Upper lobe of left lung (tissue), 6 donors: Measurements from ENCODE around the gene IP6K3. TPM values are rescaled to one million over a fixed set of nuclear protein-coding genes. Genes with fewer than 3 reads are reported as not detected.

Experiments used
- ATAC-seq, 2 donors: fragments of 200-7000 bp; cut with Tn5 transposase; one replicate each; pipeline ENCODE4 v1.9.1; 2022; ENCODE audit warnings: mild to moderate bottlenecking in 2 of 2, moderate library complexity in 2 of 2; ENCODE audit not compliant: low FRiP score in 2 of 2
- DNase-seq, 2 donors: peaks; one replicate each; pipeline ENCODE4 v3.0.0-alpha.2; 2019 to 2020
- H3K27ac ChIP-seq, 4 donors: fragments of 200-600 bp; sonication (generic); one replicate each; pipeline ENCODE4 v1.5.1; 2016 to 2019
- H3K27me3 ChIP-seq, 4 donors: fragments of 200-600 bp; sonication (generic); one replicate each; pipeline ENCODE4 v1.5.1; 2017 to 2019
- H3K36me3 ChIP-seq, 4 donors: fragments of 200-600 bp; sonication (generic); one replicate each; pipeline ENCODE4 v1.5.1; 2016 to 2019
- H3K4me1 ChIP-seq, 4 donors: fragments of 200-600 bp; sonication (generic); one replicate each; pipeline ENCODE4 v1.5.1; 2018 to 2019
- H3K4me3 ChIP-seq, 4 donors: fragments of 200-600 bp; sonication (generic); one replicate each; pipeline ENCODE4 v1.5.1; 2017 to 2019; ENCODE audit warnings: mild to moderate bottlenecking in 2 of 4, moderate library complexity in 1 of 4
- H3K9me3 ChIP-seq, 4 donors: fragments of 200-600 bp; sonication (generic); one replicate each; pipeline ENCODE4 v1.5.1; 2018 to 2019
- CTCF ChIP-seq, 6 experiments: fragments of 450-650 bp in 4 of 6; fragments of 200-600 bp in 2 of 6; sonication (generic) in 2 of 6; IDR thresholded peaks; one replicate each; pipeline ENCODE4 v1.5.1; 2016 to 2019; ENCODE audit warnings: antibody characterized with exemption in 6 of 6
- EP300 ChIP-seq, 4 donors: sonication (generic); formaldehyde crosslinking; IDR thresholded peaks; one replicate each; pipeline ENCODE4 v1.5.1; 2017; ENCODE audit warnings: antibody characterized with exemption in 4 of 4, control low read depth in 2 of 4
- POLR2A ChIP-seq, 4 donors: fragments of 450-650 bp; IDR thresholded peaks; one replicate each; pipeline ENCODE4 v1.5.1; 2016 to 2017; ENCODE audit warnings: antibody characterized with exemption in 4 of 4, mild to moderate bottlenecking in 2 of 4
- POLR2AphosphoS5 ChIP-seq, 2 donors: sonication (generic); formaldehyde crosslinking; IDR thresholded peaks; one replicate each; pipeline ENCODE4 v1.5.1; 2017; ENCODE audit warnings: antibody characterized with exemption in 2 of 2
- WGBS, 2 donors: methylation state at CpG; one replicate each; pipeline ENCODE4 v1.1.5; 2017 to 2018; 5-methylcytosine and 5-hydroxymethylcytosine counted together
- total RNA-seq, 6 donors: library from RNA; depleted of rRNA in 4 of 6; stranded (reverse); fragments of >200 nt in 4 of 6; gene quantifications; one replicate each; pipeline versions ENCODE4 v1.1.0 to v1.2.1, GENCODE V29; 2016 to 2021
- donor health status: DM: no; HTN: no; CAD: no; lungs with moderate emphysema.
- donor health status: DM: no; HTN: yes; CAD: no; lungs with severe emphysema.

Gene IP6K3
- total RNA-seq, 6 donors from 2014 or later, result 1.9 to 11.5 (median 4.9) TPM

- Histone ChIP-seq H3K27ac (no peak overlapping the region), H3K4me3 (no peak overlapping the region), H3K4me1 (no peaks in the 10 kb centered on the region), H3K36me3 (peaks cover 35 to 99% (median 86%) of the 10 kb centered on the region in 4 donors), H3K9me3 (no peaks in the 10 kb centered on the region), H3K27me3 (no peaks in the 10 kb centered on the region)
- 75 to 82% methylated on average over 8 of the region's 8 CpGs for WGBS, 2 donors
- ATAC-seq, result no peak
- TF ChIP-seq POLR2AphosphoS5 (IDR thresholded peaks at IDR 0.05), result no peak
- TF ChIP-seq CTCF (IDR thresholded peaks at IDR 0.05), result no peak
- no peak for TF ChIP-seq POLR2A (IDR thresholded peaks at IDR 0.05)
- TF ChIP-seq EP300 (IDR thresholded peaks at IDR 0.05), result no peak
- no peak for DNase-seq
Measured at GRCh38 chr6:33677143-33677660, 69.5 kb downstream of the IP6K3 start.

GRCh38 chr6:33676416-33677142 lies 70.1 kb downstream of the IP6K3 start:
- Histone ChIP-seq H3K27ac (no peak overlapping the region), H3K4me1 (no peaks in the 10 kb centered on the region), H3K36me3 (peaks cover 35 to 99% (median 89%) of the 10 kb centered on the region in 4 donors), H3K4me3 (no peak overlapping the region), H3K27me3 (no peaks in the 10 kb centered on the region), H3K9me3 (no peaks in the 10 kb centered on the region)
- ATAC-seq (no peak), DNase-seq (peak in 1 of 2 donors; percentile 53)
- WGBS, 2 donors, result 96 to 99% methylated on average over 13 to 15 of the region's 15 CpGs
- TF ChIP-seq CTCF (IDR thresholded peaks at IDR 0.05), result no peak
- no peak for TF ChIP-seq POLR2AphosphoS5 (IDR thresholded peaks at IDR 0.05)
- TF ChIP-seq POLR2A (IDR thresholded peaks at IDR 0.05), result no peak
- no peak for TF ChIP-seq EP300 (IDR thresholded peaks at IDR 0.05)

GRCh38 chr6:33675968-33676367 lies 70.7 kb downstream of the IP6K3 start:
- ATAC-seq, result no peak

GRCh38 chr6:33673851-33674250 lies 72.9 kb downstream of the IP6K3 start:
- H3K9me3 ChIP-seq, result no peaks in the 10 kb centered on the region
- H3K27ac ChIP-seq, result no peak overlapping the region
- no peak for ATAC-seq
- H3K27me3 ChIP-seq, result no peaks in the 10 kb centered on the region
- H3K36me3 ChIP-seq, result peaks cover 39 to 100% (median 91%) of the 10 kb centered on the region in 4 donors
- WGBS, 2 donors, result 75 to 84% methylated on average over 7 of the region's 7 CpGs
- no peak for DNase-seq
- TF ChIP-seq POLR2A (IDR thresholded peaks at IDR 0.05) (no peak), EP300 (IDR thresholded peaks at IDR 0.05) (no peak), POLR2AphosphoS5 (IDR thresholded peaks at IDR 0.05) (no peak), CTCF (IDR thresholded peaks at IDR 0.05) (no peak)
- no peak overlapping the region for H3K4me3 ChIP-seq
- H3K4me1 ChIP-seq, result no peaks in the 10 kb centered on the region

More at GRCh38 chr6:33675968-33676367, 70.7 kb downstream of the IP6K3 start:
- WGBS, 2 donors, result 92 to 97% methylated on average over 7 of the region's 7 CpGs
- Histone ChIP-seq H3K4me1 (no peaks in the 10 kb centered on the region), H3K27ac (no peak overlapping the region), H3K27me3 (no peaks in the 10 kb centered on the region), H3K9me3 (no peaks in the 10 kb centered on the region), H3K4me3 (no peak overlapping the region), H3K36me3 (peaks cover 35 to 99% (median 89%) of the 10 kb centered on the region in 4 donors)
- no peak for TF ChIP-seq POLR2AphosphoS5 (IDR thresholded peaks at IDR 0.05)
- no peak for TF ChIP-seq POLR2A (IDR thresholded peaks at IDR 0.05)
- no peak for DNase-seq

GRCh38 chr6:33672808-33673207 lies 73.9 kb downstream of the IP6K3 start:
- Histone ChIP-seq H3K27me3 (no peaks in the 10 kb centered on the region), H3K9me3 (no peaks in the 10 kb centered on the region), H3K4me3 (no peak overlapping the region), H3K27ac (peak overlapping the region in 1 of 4 donors; percentile 4), H3K36me3 (peaks cover 37 to 100% (median 90%) of the 10 kb centered on the region in 4 donors), H3K4me1 (no peaks in the 10 kb centered on the region)
- ATAC-seq, result peak; percentile 62 to 91
- no peak for DNase-seq
- 0 to 66% methylated on average over 1 to 5 of the region's 5 CpGs for WGBS, 2 donors
- TF ChIP-seq POLR2AphosphoS5 (IDR thresholded peaks at IDR 0.05), result no peak
- no peak for TF ChIP-seq EP300 (IDR thresholded peaks at IDR 0.05)
- TF ChIP-seq CTCF (IDR thresholded peaks at IDR 0.05), result peak in 4 of 6 experiments; percentile 9 to 49 (median 30)
- TF ChIP-seq POLR2A (IDR thresholded peaks at IDR 0.05), result no peak
